ENCODE results near the gene CCNK. TPM values are rescaled to one million over a fixed set of nuclear protein-coding genes. Genes with fewer than 3 reads are reported as not detected.

CCNK gene
- total RNA-seq, 2 experiments from 2014 or later, result 140 to 151 TPM

- ChIA-PET POLR2A (interaction anchor here (0.9 kb wide), 1 partner anchor 32 kb away, joined by 3 read pairs; the partner anchor contains the start of genes CCNK and SETD3), CTCF (no interaction called here)
- Histone ChIP-seq H3K27ac (ENCODE audit: low read depth in 1 of 2, low read length in 2 of 2) (no peak overlapping the region), H3K36me3 (ENCODE audit: insufficient read depth, low read length) (peaks cover 54% of the 10 kb centered on the region), H3K9me3 (ENCODE audit: control insufficient read depth in 1 of 2, insufficient read depth in 1 of 2, low read length in 2 of 2) (no peaks in the 10 kb centered on the region), H3K27me3 (ENCODE audit: control insufficient read depth in 1 of 2, insufficient read depth in 2 of 2, low read length in 2 of 2) (no peaks in the 10 kb centered on the region), H3K4me1 (ENCODE audit: insufficient read depth, low read length) (no peaks in the 10 kb centered on the region), H3K4me3 (ENCODE audit: low read length) (no peak overlapping the region)
- Mint-ChIP-seq H3K27me3 (no peaks in the 10 kb centered on the region), H3K27ac (no peak overlapping the region), H3K36me3 (ENCODE audit: low read depth) (peaks cover 47% of the 10 kb centered on the region), H3K9me3 (no peaks in the 10 kb centered on the region), H3K4me1 (ENCODE audit: low read depth) (no peaks in the 10 kb centered on the region), H3K4me3 (no peak overlapping the region)
- DNase-seq, result peak in 2 of 14 experiments; percentile 3 to 18
- intact Hi-C loops (cut with DNase I, micrococcal nuclease), result no loop called here
- TF ChIP-seq, protein P1, sequence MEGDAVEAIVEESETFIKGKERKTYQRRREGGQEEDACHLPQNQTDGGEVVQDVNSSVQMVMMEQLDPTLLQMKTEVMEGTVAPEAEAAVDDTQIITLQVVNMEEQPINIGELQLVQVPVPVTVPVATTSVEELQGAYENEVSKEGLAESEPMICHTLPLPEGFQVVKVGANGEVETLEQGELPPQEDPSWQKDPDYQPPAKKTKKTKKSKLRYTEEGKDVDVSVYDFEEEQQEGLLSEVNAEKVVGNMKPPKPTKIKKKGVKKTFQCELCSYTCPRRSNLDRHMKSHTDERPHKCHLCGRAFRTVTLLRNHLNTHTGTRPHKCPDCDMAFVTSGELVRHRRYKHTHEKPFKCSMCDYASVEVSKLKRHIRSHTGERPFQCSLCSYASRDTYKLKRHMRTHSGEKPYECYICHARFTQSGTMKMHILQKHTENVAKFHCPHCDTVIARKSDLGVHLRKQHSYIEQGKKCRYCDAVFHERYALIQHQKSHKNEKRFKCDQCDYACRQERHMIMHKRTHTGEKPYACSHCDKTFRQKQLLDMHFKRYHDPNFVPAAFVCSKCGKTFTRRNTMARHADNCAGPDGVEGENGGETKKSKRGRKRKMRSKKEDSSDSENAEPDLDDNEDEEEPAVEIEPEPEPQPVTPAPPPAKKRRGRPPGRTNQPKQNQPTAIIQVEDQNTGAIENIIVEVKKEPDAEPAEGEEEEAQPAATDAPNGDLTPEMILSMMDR (IDR thresholded peaks at IDR 0.05), result no peak
- no peak for ATAC-seq (ENCODE audit: poor library complexity)
Observed at GRCh38 chr14:99512571-99513182, 31.5 kb downstream of the CCNK start.

GRCh38 chr14:99513183-99513694 is 32.0 kb downstream of the CCNK start:
- H3K27ac Mint-ChIP-seq, result peak overlapping the region; percentile 17
- Histone ChIP-seq H3K4me1 (ENCODE audit: insufficient read depth, low read length) (peaks cover 2% of the 10 kb centered on the region), H3K36me3 (ENCODE audit: insufficient read depth, low read length) (peaks cover 49% of the 10 kb centered on the region), H3K4me3 (ENCODE audit: low read length) (no peak overlapping the region), H3K27ac (ENCODE audit: low read depth in 1 of 2, low read length in 2 of 2) (no peak overlapping the region), H3K27me3 (ENCODE audit: control insufficient read depth in 1 of 2, insufficient read depth in 2 of 2, low read length in 2 of 2) (no peaks in the 10 kb centered on the region), H3K9me3 (ENCODE audit: control insufficient read depth in 1 of 2, insufficient read depth in 1 of 2, low read length in 2 of 2) (no peaks in the 10 kb centered on the region)
- H3K4me1 Mint-ChIP-seq (ENCODE audit: low read depth), result no peaks in the 10 kb centered on the region
- H3K9me3 Mint-ChIP-seq, result no peaks in the 10 kb centered on the region
- intact Hi-C loops (cut with DNase I, micrococcal nuclease), result no loop called here
- TF ChIP-seq, protein P1 (IDR thresholded peaks at IDR 0.05), result no peak
- no peak overlapping the region for H3K4me3 Mint-ChIP-seq
- H3K27me3 Mint-ChIP-seq, result no peaks in the 10 kb centered on the region
- DNase-seq (peak in 2 of 14 experiments; percentile 4 to 18), ATAC-seq (ENCODE audit: poor library complexity) (no peak)
- ChIA-PET CTCF (no interaction called here), POLR2A (interaction anchor here (0.9 kb wide), 1 partner anchor 32 kb away, joined by 3 read pairs; the partner anchor contains the start of genes CCNK and SETD3)
- H3K36me3 Mint-ChIP-seq (ENCODE audit: low read depth), result peaks cover 42% of the 10 kb centered on the region

GRCh38 chr14:99513946-99514551 is 32.8 kb downstream of the CCNK start:
- Mint-ChIP-seq H3K4me1 (ENCODE audit: low read depth) (no peaks in the 10 kb centered on the region), H3K4me3 (no peak overlapping the region), H3K27ac (no peak overlapping the region), H3K9me3 (no peaks in the 10 kb centered on the region), H3K36me3 (ENCODE audit: low read depth) (peaks cover 34% of the 10 kb centered on the region), H3K27me3 (no peaks in the 10 kb centered on the region)
- DNase-seq (peak in 2 of 14 experiments; percentile 5 to 21), ATAC-seq (ENCODE audit: poor library complexity) (no peak)
- no peak overlapping the region for H3K27ac ChIP-seq (ENCODE audit: low read depth in 1 of 2, low read length in 2 of 2)
- intact Hi-C loops (cut with DNase I, micrococcal nuclease), result no loop called here
- ChIA-PET POLR2A (no interaction called here), CTCF (no interaction called here)
- H3K9me3 ChIP-seq (ENCODE audit: control insufficient read depth in 1 of 2, insufficient read depth in 1 of 2, low read length in 2 of 2), result no peaks in the 10 kb centered on the region
- no peaks in the 10 kb centered on the region for H3K27me3 ChIP-seq (ENCODE audit: control insufficient read depth in 1 of 2, insufficient read depth in 2 of 2, low read length in 2 of 2)
- TF ChIP-seq, protein P1 (IDR thresholded peaks at IDR 0.05), result no peak
- H3K4me3 ChIP-seq (ENCODE audit: low read length), result no peak overlapping the region
- peaks cover 8% of the 10 kb centered on the region for H3K4me1 ChIP-seq (ENCODE audit: insufficient read depth, low read length)
- peaks cover 40% of the 10 kb centered on the region for H3K36me3 ChIP-seq (ENCODE audit: insufficient read depth, low read length)

Data from CD4-positive, alpha-beta T cell (primary cell).